A549 (cell line): ENCODE results near the gene MAP6D1. TPM values are rescaled to one million over a fixed set of nuclear protein-coding genes. Genes with fewer than 3 reads are reported as not detected.

Experiments
- ATAC-seq, 2 experiments: fragments of 200-7000 bp in 1 of 2; fragments of >200 bp in 1 of 2; cut with Nextera tagmentation in 1 of 2; cut with Tn5 transposase in 1 of 2; 3 replicates each; pipeline versions ENCODE4 v1.8.0 to v1.9.1; 2018 to 2020; ENCODE audit warnings: mild to moderate bottlenecking in 1 of 2, moderate library complexity in 1 of 2
- CTCF ChIA-PET: fragments of 300-600 bp; sonication (Branson Sonifier 250); formaldehyde crosslinking; extraction: SDS; loops from one replicate; lab custom pipeline; 2021; ENCODE audit warnings: antibody characterized with exemption, inconsistent platforms; lab: Yijun Ruan, JAX
- POLR2A ChIA-PET: fragments of 350-600 bp; formaldehyde crosslinking; extraction: SDS; loops from one replicate; lab custom pipeline; 2021; ENCODE audit warnings: antibody characterized with exemption, inconsistent platforms; lab: Yijun Ruan, JAX
- DNase-seq, 2 experiments: peaks; one replicate each; pipeline versions ENCODE4 v3.0.0 to v3.0.0-alpha.2; 2011 to 2016; ENCODE audit warnings: low read depth in 1 of 2, low spot score in 1 of 2
- FAIRE-seq: peaks from 2 replicates; lab custom pipeline; 2011; peaks lifted over from hg19 to GRCh38; lab: Jason Lieb, UNC
- H3K27ac ChIP-seq, 2 experiments: fragments of >200 bp; sonication (Bioruptor Twin); formaldehyde crosslinking; 3 replicates each; pipeline ENCODE4 v1.5.1; 2016 to 2017
- H3K4me1 ChIP-seq: fragments of >200 bp; sonication (Bioruptor Twin); formaldehyde crosslinking; 3 replicates; pipeline ENCODE4 v1.6.1; 2016
- H3K4me2 ChIP-seq: fragments of >200 bp; sonication (Bioruptor Twin); formaldehyde crosslinking; 3 replicates; pipeline ENCODE4 v1.6.1; 2016
- H3K4me3 ChIP-seq: fragments of >200 bp; sonication (Bioruptor Twin); formaldehyde crosslinking; 3 replicates; pipeline ENCODE4 v1.5.1; 2016
- H3K9me3 ChIP-seq: fragments of >200 bp; sonication (Bioruptor Twin); formaldehyde crosslinking; 3 replicates; pipeline ENCODE4 v1.6.1; 2016
- BHLHE40 ChIP-seq: IDR thresholded peaks from 2 replicates; pipeline ENCODE4 v1.6.1; 2012; ENCODE audit warnings: low read depth, low read length, inconsistent platforms
- CBX8 ChIP-seq: fragments of 200-600 bp; sonication (generic); IDR thresholded peaks from 2 replicates; pipeline ENCODE4 v1.6.1; 2016
- CHD2 ChIP-seq: fragments of 150-350 bp; IDR thresholded peaks from 2 replicates; pipeline ENCODE4 v1.6.1; 2014; ENCODE audit warnings: low read length; ENCODE audit not compliant: partially characterized antibody
- CHD4 ChIP-seq: fragments of 200-600 bp; sonication (generic); IDR thresholded peaks from 2 replicates; pipeline ENCODE4 v1.6.1; 2016; ENCODE audit warnings: antibody characterized with exemption, mild to moderate bottlenecking, borderline replicate concordance
- CTCF ChIP-seq: fragments of >200 bp; sonication (Bioruptor Twin); formaldehyde crosslinking; IDR thresholded peaks from 3 replicates; pipeline ENCODE4 v1.5.1; 2016
- E2F6 ChIP-seq: IDR thresholded peaks from 2 replicates; pipeline ENCODE4 v1.6.1; 2012; ENCODE audit warnings: low read depth, borderline replicate concordance
- EHF ChIP-seq: fragments of 250-450 bp; sonication (Bioruptor Pico); IDR thresholded peaks from 2 replicates; pipeline ENCODE4 v1.5.0; 2020; ENCODE audit warnings: mild to moderate bottlenecking
- EP300 ChIP-seq, 2 experiments: fragments of >200 bp; sonication (Bioruptor Twin); formaldehyde crosslinking; IDR thresholded peaks; 2 replicates in 1 of 2; 3 replicates in 1 of 2; pipeline ENCODE4 v1.6.1; 2016 to 2017
- FOSB ChIP-seq: fragments of 250-450 bp; sonication (Bioruptor Pico); IDR thresholded peaks from 2 replicates; pipeline ENCODE4 v1.5.0; 2020; ENCODE audit warnings: mild to moderate bottlenecking, moderate library complexity
- FOSL2 ChIP-seq, 2 experiments: fragments of 450-650 bp in 1 of 2; fragments of >200 bp in 1 of 2; sonication (Bioruptor Twin) in 1 of 2; formaldehyde crosslinking; IDR thresholded peaks; 2 replicates each; pipeline versions ENCODE4 v1.5.0 to v1.6.1; 2016 to 2020; ENCODE audit warnings: mild to moderate bottlenecking in 1 of 2, moderate library complexity in 1 of 2
- GATA3 ChIP-seq: IDR thresholded peaks from 2 replicates; pipeline ENCODE4 v1.6.1; 2012; ENCODE audit warnings: borderline replicate concordance
- HES2 ChIP-seq: fragments of >200 bp; sonication (Bioruptor Twin); formaldehyde crosslinking; IDR thresholded peaks from 2 replicates; pipeline ENCODE4 v1.6.1; 2016
- HEYL ChIP-seq: fragments of 250-450 bp; sonication (Bioruptor Pico); IDR thresholded peaks from 2 replicates; pipeline ENCODE4 v1.8.0; 2021; ENCODE audit warnings: mild to moderate bottlenecking, moderate library complexity
- HOXA7 ChIP-seq: fragments of 250-450 bp; sonication (Bioruptor Pico); IDR thresholded peaks from 2 replicates; pipeline ENCODE4 v1.5.0; 2020; ENCODE audit warnings: mild to moderate bottlenecking, moderate library complexity
- JUN ChIP-seq, 2 experiments: fragments of >200 bp; sonication (Bioruptor Twin); formaldehyde crosslinking; IDR thresholded peaks; 2 replicates in 1 of 2; 3 replicates in 1 of 2; pipeline ENCODE4 v1.6.1; 2016 to 2017
- JUNB ChIP-seq: fragments of >200 bp; sonication (Bioruptor Twin); formaldehyde crosslinking; IDR thresholded peaks from 2 replicates; pipeline ENCODE4 v1.6.1; 2016
- MAFK ChIP-seq: fragments of 450-650 bp; IDR thresholded peaks from 2 replicates; pipeline ENCODE4 v1.6.1; 2014; ENCODE audit not compliant: partially characterized antibody
- MYC ChIP-seq: IDR thresholded peaks from 2 replicates; pipeline ENCODE4 v1.6.1; 2012; ENCODE audit warnings: mild to moderate bottlenecking, inconsistent platforms, low read length, improper control_type of control experiment, borderline replicate concordance
- NR3C1 ChIP-seq: fragments of >200 bp; sonication (Bioruptor Twin); formaldehyde crosslinking; IDR thresholded peaks from 3 replicates; pipeline ENCODE4 v1.6.1; 2017
- PHF8 ChIP-seq: fragments of 200-600 bp; sonication (generic); IDR thresholded peaks from 2 replicates; pipeline ENCODE4 v1.6.1; 2016; ENCODE audit warnings: low read depth, mild to moderate bottlenecking, antibody characterized with exemption, moderate library complexity, borderline replicate concordance
- POLR2A ChIP-seq: IDR thresholded peaks from 2 replicates; pipeline ENCODE4 v1.6.1; 2012; ENCODE audit warnings: mild to moderate bottlenecking, low read length
- RAD21 ChIP-seq, 2 experiments: fragments of >200 bp in 1 of 2; sonication (Bioruptor Twin) in 1 of 2; formaldehyde crosslinking in 1 of 2; IDR thresholded peaks in 1 of 2; conservative IDR thresholded peaks in 1 of 2; 2 replicates in 1 of 2; 3 replicates in 1 of 2; pipeline ENCODE4 v1.6.1; 2012 to 2018; ENCODE audit warnings: inconsistent platforms in 1 of 2
- RARB ChIP-seq: fragments of 250-450 bp; sonication (Bioruptor Pico); IDR thresholded peaks from 2 replicates; pipeline ENCODE4 v1.8.0; 2021; ENCODE audit warnings: mild to moderate bottlenecking, moderate library complexity
- RCOR1 ChIP-seq: fragments of 150-350 bp; IDR thresholded peaks from 2 replicates; pipeline ENCODE4 v1.6.1; 2014; ENCODE audit warnings: antibody characterized with exemption, low read length, low read depth
- USF2 ChIP-seq: fragments of 450-650 bp; IDR thresholded peaks from 2 replicates; pipeline ENCODE4 v1.6.1; 2014; ENCODE audit warnings: antibody characterized with exemption
- ZNF302 ChIP-seq: fragments of 250-450 bp; sonication (Bioruptor Pico); IDR thresholded peaks from 2 replicates; pipeline ENCODE4 v1.9.0; 2021; ENCODE audit warnings: inconsistent platforms, mild to moderate bottlenecking, moderate library complexity
- WGBS: methylation state at CpG from one replicate; pipeline ENCODE4 v1.1.6; 2017; ENCODE audit errors: missing lambda C conversion rate; 5-methylcytosine and 5-hydroxymethylcytosine counted together
- polyA plus RNA-seq, 4 experiments: library from polyadenylated mRNA; depleted of rRNA in 3 of 4; stranded (reverse); fragments of >200 nt; fragmentation: RNase III in 1 of 4; extraction: RNeasy Plus Mini Kit Qiagen cat#74134 plus additional on column Dnase treatment in 1 of 4; gene quantifications; 2 replicates in 3 of 4; 3 replicates in 1 of 4; pipeline ENCODE4 v1.2.3, GENCODE V29; 2011 to 2017

The MAP6D1 gene
- polyA plus RNA-seq, 2 of the 4 experiments (the other 2 are of a cell fraction), result 0.68 to 1.2 TPM

- POLR2A ChIA-PET, result no interaction called here
- CTCF ChIA-PET, result interaction anchor here (0.6 to 1.6 kb wide), 4 partner anchors 16 to 444 kb away, joined by 3 to 5 read pairs (median 3); no protein-coding TSS in a partner anchor
- FAIRE-seq, result no peak
Observed at GRCh38 chr3:183801601-183802000, 23.8 kb downstream of the MAP6D1 start.

GRCh38 chr3:183800243-183800863 lies 25.0 kb downstream of the MAP6D1 start:
- Histone ChIP-seq H3K4me2 (no peak overlapping the region), H3K4me1 (no peaks in the 10 kb centered on the region), H3K27ac (no peak overlapping the region), H3K4me3 (no peak overlapping the region), H3K9me3 (no peaks in the 10 kb centered on the region)
- FAIRE-seq (no peak), ATAC-seq (no peak; a peak in 1 of 6 replicates), DNase-seq (no peak)
- CTCF ChIA-PET, result interaction anchor here (1.4 to 1.5 kb wide), 2 partner anchors 17 to 26 kb away, joined by 3 read pairs; no protein-coding TSS in a partner anchor
- WGBS, result 92% methylated on average over 8 of the region's 8 CpGs
- TF ChIP-seq E2F6 (no peak), CBX8 (no peak), POLR2A (no peak), JUN (IDR thresholded peaks at IDR 0.05) (no peak), HES2 (no peak), BHLHE40 (no peak), ZNF302 (no peak)
- POLR2A ChIA-PET, result no interaction called here

More at GRCh38 chr3:183801601-183802000, 23.8 kb downstream of the MAP6D1 start:
- TF ChIP-seq CTCF, result no peak
- TF ChIP-seq MYC, result no peak
- TF ChIP-seq EP300 (IDR thresholded peaks at IDR 0.05), result no peak
- TF ChIP-seq HOXA7 (CRISPR knock-in tag), result no peak
- no peak for TF ChIP-seq JUN (IDR thresholded peaks at IDR 0.05)
- TF ChIP-seq CHD4, result no peak
- no peak for TF ChIP-seq HES2
- TF ChIP-seq CHD2, result no peak
- ATAC-seq (no peak), DNase-seq (no peak)
- Histone ChIP-seq H3K4me3 (no peak overlapping the region), H3K4me1 (no peaks in the 10 kb centered on the region), H3K27ac (no peak overlapping the region), H3K9me3 (no peaks in the 10 kb centered on the region), H3K4me2 (no peak overlapping the region)
- WGBS, result 94% methylated on average over 5 of the region's 5 CpGs

GRCh38 chr3:183799461-183799860 lies 25.9 kb downstream of the MAP6D1 start:
- CTCF ChIA-PET, result no interaction called here
- POLR2A ChIA-PET, result no interaction called here

More at GRCh38 chr3:183799461-183799860, 25.9 kb downstream of the MAP6D1 start:
- WGBS, result 90% methylated on average over 5 of the region's 5 CpGs
- Histone ChIP-seq H3K4me3 (no peak overlapping the region), H3K4me2 (no peak overlapping the region), H3K4me1 (no peaks in the 10 kb centered on the region), H3K9me3 (no peaks in the 10 kb centered on the region), H3K27ac (no peak overlapping the region)
- FAIRE-seq (no peak), ATAC-seq (no peak), DNase-seq (no peak)
- TF ChIP-seq CHD2 (no peak), JUNB (no peak), HEYL (no peak), POLR2A (no peak), RARB (no peak), EP300 (IDR thresholded peaks at IDR 0.05) (no peak), MAFK (no peak), CHD4 (no peak), FOSL2 (IDR thresholded peaks at IDR 0.05) (no peak), FOSL2 (CRISPR knock-in tag; IDR thresholded peaks at IDR 0.05) (no peak), PHF8 (no peak), EHF (CRISPR knock-in tag) (no peak), USF2 (no peak), RCOR1 (no peak), ZNF302 (no peak), RAD21 (conservative IDR thresholded peaks at IDR 0.05 in 1 of 2, IDR thresholded peaks at IDR 0.05 in 1 of 2) (no peak), FOSB (no peak), NR3C1 (no peak), GATA3 (no peak)
